ENCODE results near the gene UNC13A.

The UNC13A gene

DNA sequence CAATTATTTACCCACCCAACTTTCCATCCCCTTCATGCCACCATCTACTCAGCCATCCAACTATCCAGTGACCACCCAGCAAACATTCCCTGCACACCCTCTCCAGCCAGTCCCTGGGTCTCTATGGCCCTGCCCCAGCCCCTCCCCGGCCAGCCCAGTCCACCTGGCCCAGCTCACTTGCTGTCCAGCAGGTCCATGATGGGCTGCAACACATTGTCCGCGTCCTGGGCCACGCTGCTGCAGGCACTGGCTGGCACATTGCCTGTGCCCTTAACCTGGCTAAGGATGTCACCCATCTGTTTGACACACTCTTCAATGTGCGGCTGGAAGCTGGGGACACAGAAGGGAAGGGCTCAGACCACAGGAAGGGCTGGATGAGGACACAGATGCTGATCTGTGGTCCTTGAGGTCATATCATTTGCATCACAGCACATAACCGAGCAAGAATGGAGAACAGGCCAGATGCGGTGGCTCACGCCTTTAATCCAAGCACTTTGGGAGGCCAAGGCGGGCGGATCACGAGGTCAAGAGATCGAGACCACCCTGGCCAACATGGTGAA lies 61.6 kb downstream of the UNC13A start:
- H3K27me3 ChIP-seq (ENCODE audit: insufficient read depth, low read length, poor library complexity), result no peaks in the 10 kb centered on the region
- ATAC-seq (ENCODE audit: insufficient read depth, low read depth) (no peak), DNase-seq (no peak)
- no peaks in the 10 kb centered on the region for H4K20me1 ChIP-seq (ENCODE audit: insufficient read depth, low read length)
- no peaks in the 10 kb centered on the region for H3K79me2 ChIP-seq (ENCODE audit: insufficient read depth, low read length)
- H3K27ac ChIP-seq (ENCODE audit: low read length), result no peak overlapping the region
- peaks cover 4% of the 10 kb centered on the region for H3K9me3 ChIP-seq (ENCODE audit: insufficient read depth, low read length, severe bottlenecking)
- H3K36me3 ChIP-seq (ENCODE audit: insufficient read depth, low read length), result no peaks in the 10 kb centered on the region
- H2AFZ ChIP-seq (ENCODE audit: low read depth, low read length), result no peak overlapping the region
- no peak overlapping the region for H3K4me3 ChIP-seq (ENCODE audit: low read depth in 1 of 2, low read length in 2 of 2)
- no peak overlapping the region for H3K9ac ChIP-seq (ENCODE audit: low read depth, low read length)
- H3K4me2 ChIP-seq (ENCODE audit: insufficient read depth, low read length), result no peak overlapping the region
- TF ChIP-seq, protein P1, sequence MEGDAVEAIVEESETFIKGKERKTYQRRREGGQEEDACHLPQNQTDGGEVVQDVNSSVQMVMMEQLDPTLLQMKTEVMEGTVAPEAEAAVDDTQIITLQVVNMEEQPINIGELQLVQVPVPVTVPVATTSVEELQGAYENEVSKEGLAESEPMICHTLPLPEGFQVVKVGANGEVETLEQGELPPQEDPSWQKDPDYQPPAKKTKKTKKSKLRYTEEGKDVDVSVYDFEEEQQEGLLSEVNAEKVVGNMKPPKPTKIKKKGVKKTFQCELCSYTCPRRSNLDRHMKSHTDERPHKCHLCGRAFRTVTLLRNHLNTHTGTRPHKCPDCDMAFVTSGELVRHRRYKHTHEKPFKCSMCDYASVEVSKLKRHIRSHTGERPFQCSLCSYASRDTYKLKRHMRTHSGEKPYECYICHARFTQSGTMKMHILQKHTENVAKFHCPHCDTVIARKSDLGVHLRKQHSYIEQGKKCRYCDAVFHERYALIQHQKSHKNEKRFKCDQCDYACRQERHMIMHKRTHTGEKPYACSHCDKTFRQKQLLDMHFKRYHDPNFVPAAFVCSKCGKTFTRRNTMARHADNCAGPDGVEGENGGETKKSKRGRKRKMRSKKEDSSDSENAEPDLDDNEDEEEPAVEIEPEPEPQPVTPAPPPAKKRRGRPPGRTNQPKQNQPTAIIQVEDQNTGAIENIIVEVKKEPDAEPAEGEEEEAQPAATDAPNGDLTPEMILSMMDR (IDR thresholded peaks at IDR 0.05; ENCODE audit: borderline replicate concordance, extremely low read depth, low read length, poor library complexity, severe bottlenecking), result no peak
- TF ChIP-seq EZH2 (IDR thresholded peaks at IDR 0.05; ENCODE audit: borderline replicate concordance, low read depth, low read length, severe bottlenecking), result no peak
- no peaks in the 10 kb centered on the region for H3K4me1 ChIP-seq (ENCODE audit: insufficient read depth, low read length)

DNA sequence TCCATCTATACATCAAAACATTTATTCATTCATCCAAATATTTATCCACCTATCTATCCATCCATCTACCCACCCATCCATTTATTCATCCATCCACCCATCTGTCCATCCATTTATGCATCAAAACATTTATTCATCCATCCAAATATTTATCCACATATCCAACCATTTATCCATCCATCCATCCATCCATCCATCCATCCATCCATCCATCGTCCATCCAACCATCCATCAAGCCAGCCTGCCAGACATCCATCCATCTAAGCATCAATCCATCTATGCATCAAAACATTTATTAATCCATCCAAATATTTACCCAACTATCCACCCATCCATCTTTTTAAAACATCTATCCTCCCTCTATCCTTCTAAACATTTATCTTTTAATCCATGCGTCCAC lies 62.2 kb downstream of the UNC13A start:
- Histone ChIP-seq H4K20me1 (ENCODE audit: insufficient read depth, low read length) (no peaks in the 10 kb centered on the region), H3K4me2 (ENCODE audit: insufficient read depth, low read length) (no peak overlapping the region)

DNA sequence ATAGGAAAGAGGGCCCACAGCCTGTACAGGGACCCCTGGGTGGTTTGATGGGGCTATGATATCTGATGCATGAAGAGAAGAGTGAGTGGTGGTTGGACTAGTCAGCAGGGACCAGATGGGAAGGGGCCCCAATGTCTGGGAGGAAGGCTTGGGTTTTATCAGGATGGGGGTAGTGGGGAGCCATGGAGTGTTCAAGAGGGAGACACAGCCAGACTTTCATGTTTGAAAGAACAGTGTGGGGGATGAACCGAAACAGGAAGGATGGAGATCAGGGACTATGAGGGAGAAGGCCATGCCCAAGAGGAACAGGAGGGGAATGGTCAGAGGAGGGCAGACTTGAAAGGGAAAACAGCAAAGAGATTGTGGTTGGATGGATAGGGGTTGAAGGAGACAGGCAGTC lies 63.1 kb downstream of the UNC13A start:
- no peaks in the 10 kb centered on the region for H3K4me1 ChIP-seq (ENCODE audit: insufficient read depth, low read length)
- ATAC-seq (ENCODE audit: insufficient read depth, low read depth), result no peak
- H3K9ac ChIP-seq (ENCODE audit: low read depth, low read length), result no peak overlapping the region
- DNase-seq, result no peak
- H4K20me1 ChIP-seq (ENCODE audit: insufficient read depth, low read length), result no peaks in the 10 kb centered on the region
- TF ChIP-seq EZH2 (IDR thresholded peaks at IDR 0.05; ENCODE audit: borderline replicate concordance, low read depth, low read length, severe bottlenecking), result no peak
- TF ChIP-seq, protein P1 (IDR thresholded peaks at IDR 0.05; ENCODE audit: borderline replicate concordance, extremely low read depth, low read length, poor library complexity, severe bottlenecking), result no peak
- H3K9me3 ChIP-seq (ENCODE audit: insufficient read depth, low read length, severe bottlenecking), result peaks cover 4% of the 10 kb centered on the region
- H3K79me2 ChIP-seq (ENCODE audit: insufficient read depth, low read length), result no peaks in the 10 kb centered on the region
- H3K27me3 ChIP-seq (ENCODE audit: insufficient read depth, low read length, poor library complexity), result no peaks in the 10 kb centered on the region
- no peak overlapping the region for H2AFZ ChIP-seq (ENCODE audit: low read depth, low read length)
- no peak overlapping the region for H3K4me3 ChIP-seq (ENCODE audit: low read depth in 1 of 2, low read length in 2 of 2)
- H3K4me2 ChIP-seq (ENCODE audit: insufficient read depth, low read length), result no peak overlapping the region
- H3K36me3 ChIP-seq (ENCODE audit: insufficient read depth, low read length), result no peaks in the 10 kb centered on the region
- no peak overlapping the region for H3K27ac ChIP-seq (ENCODE audit: low read length)

More for the DNA sequence above, 62.2 kb downstream of the UNC13A start:
- Histone ChIP-seq H3K4me1 (ENCODE audit: insufficient read depth, low read length) (no peaks in the 10 kb centered on the region), H3K9ac (ENCODE audit: low read depth, low read length) (no peak overlapping the region), H3K27me3 (ENCODE audit: insufficient read depth, low read length, poor library complexity) (no peaks in the 10 kb centered on the region), H3K27ac (ENCODE audit: low read length) (no peak overlapping the region), H3K36me3 (ENCODE audit: insufficient read depth, low read length) (no peaks in the 10 kb centered on the region), H3K4me3 (ENCODE audit: low read depth in 1 of 2, low read length in 2 of 2) (no peak overlapping the region), H3K79me2 (ENCODE audit: insufficient read depth, low read length) (no peaks in the 10 kb centered on the region), H3K9me3 (ENCODE audit: insufficient read depth, low read length, severe bottlenecking) (peaks cover 4% of the 10 kb centered on the region), H2AFZ (ENCODE audit: low read depth, low read length) (no peak overlapping the region)
- TF ChIP-seq EZH2 (IDR thresholded peaks at IDR 0.05; ENCODE audit: borderline replicate concordance, low read depth, low read length, severe bottlenecking), result no peak
- TF ChIP-seq, protein P1 (IDR thresholded peaks at IDR 0.05; ENCODE audit: borderline replicate concordance, extremely low read depth, low read length, poor library complexity, severe bottlenecking), result no peak
- ATAC-seq (ENCODE audit: insufficient read depth, low read depth), result no peak
- no peak for DNase-seq
